IMR-90 (cell line): ENCODE measurements around the gene EPB41L5.

Experiments used
- FOS ChIP-seq: fragments of 150-350 bp; IDR thresholded peaks from 2 replicates; pipeline ENCODE4 v1.6.1; 2016; ENCODE audit warnings: low read depth, low read length
- USF2 ChIP-seq: fragments of 150-350 bp; IDR thresholded peaks from 2 replicates; pipeline ENCODE4 v1.6.1; 2017; ENCODE audit warnings: mild to moderate bottlenecking, antibody characterized with exemption, low read length, low read depth

- TF ChIP-seq FOS (no peak), USF2 (no peak)
Observed at GRCh38 chr2:120219766-120220165, 206.9 kb downstream of the EPB41L5 start.
